Spleen (tissue), 7 donors: Measurements from ENCODE around the gene SCFD2.

Source experiments
- POLR2A ChIP-seq, 3 donors: fragments of 450-650 bp; IDR thresholded peaks; one replicate each; pipeline ENCODE4 v1.5.1; 2017; ENCODE audit warnings: antibody characterized with exemption in 3 of 3, mild to moderate bottlenecking in 1 of 3
- POLR2AphosphoS5 ChIP-seq, 3 donors: sonication (generic); formaldehyde crosslinking; IDR thresholded peaks; one replicate each; pipeline ENCODE4 v1.5.1; 2017; ENCODE audit warnings: antibody characterized with exemption in 3 of 3
- TF ChIP-seq, protein P1 (sequence below), 11 experiments: fragments of 200-600 bp in 7 of 11; fragments of 450-650 bp in 4 of 11; sonication (generic) in 4 of 11; IDR thresholded peaks in 8 of 11; conservative IDR thresholded peaks in 3 of 11; 1 replicate in 7 of 11; 2 replicates in 4 of 11; pipeline versions ENCODE4 v1.4.0 to v1.8.0; 2016 to 2021; ENCODE audit warnings: antibody characterized with exemption in 11 of 11, inconsistent platforms in 4 of 11, mild to moderate bottlenecking in 1 of 11
- donor health status: DM: no; HTN: no; CAD: no; lungs with moderate emphysema.
- donor health status: DM: no; HTN: no; CAD: no.
- donor health status: DM: no; HTN: no; CAD: no.

- no peak for TF ChIP-seq POLR2AphosphoS5 (IDR thresholded peaks at IDR 0.05)
- TF ChIP-seq, protein P1, sequence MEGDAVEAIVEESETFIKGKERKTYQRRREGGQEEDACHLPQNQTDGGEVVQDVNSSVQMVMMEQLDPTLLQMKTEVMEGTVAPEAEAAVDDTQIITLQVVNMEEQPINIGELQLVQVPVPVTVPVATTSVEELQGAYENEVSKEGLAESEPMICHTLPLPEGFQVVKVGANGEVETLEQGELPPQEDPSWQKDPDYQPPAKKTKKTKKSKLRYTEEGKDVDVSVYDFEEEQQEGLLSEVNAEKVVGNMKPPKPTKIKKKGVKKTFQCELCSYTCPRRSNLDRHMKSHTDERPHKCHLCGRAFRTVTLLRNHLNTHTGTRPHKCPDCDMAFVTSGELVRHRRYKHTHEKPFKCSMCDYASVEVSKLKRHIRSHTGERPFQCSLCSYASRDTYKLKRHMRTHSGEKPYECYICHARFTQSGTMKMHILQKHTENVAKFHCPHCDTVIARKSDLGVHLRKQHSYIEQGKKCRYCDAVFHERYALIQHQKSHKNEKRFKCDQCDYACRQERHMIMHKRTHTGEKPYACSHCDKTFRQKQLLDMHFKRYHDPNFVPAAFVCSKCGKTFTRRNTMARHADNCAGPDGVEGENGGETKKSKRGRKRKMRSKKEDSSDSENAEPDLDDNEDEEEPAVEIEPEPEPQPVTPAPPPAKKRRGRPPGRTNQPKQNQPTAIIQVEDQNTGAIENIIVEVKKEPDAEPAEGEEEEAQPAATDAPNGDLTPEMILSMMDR (IDR thresholded peaks at IDR 0.05 in 8 of 11, conservative IDR thresholded peaks at IDR 0.05 in 3 of 11): no peak
- no peak for TF ChIP-seq POLR2A (IDR thresholded peaks at IDR 0.05)
Observed at GRCh38 chr4:53171797-53172196, 194.1 kb downstream of the SCFD2 start.
